D721Med (cell line): ENCODE measurements around the gene COL5A1.

Source experiments
- DNase-seq: peaks from one replicate; pipeline ENCODE4 v3.0.0; 2011; ENCODE audit warnings: low spot score; ENCODE audit not compliant: insufficient read length
- FAIRE-seq: peaks from 2 replicates; lab custom pipeline; 2011; peaks lifted over from hg19 to GRCh38; lab: Jason Lieb, UNC
- CTCF ChIP-seq: IDR thresholded peaks from 2 replicates; pipeline ENCODE4 v1.5.1; 2012; ENCODE audit warnings: mild to moderate bottlenecking, control low read depth; ENCODE audit not compliant: insufficient read depth; ENCODE audit errors: missing control alignments

Gene COL5A1

GRCh38 chr9:134602547-134603362 lies 38.8 kb upstream of the COL5A1 start:
- no peak for TF ChIP-seq CTCF
- no peak for DNase-seq

GRCh38 chr9:134604834-134605233 lies 36.8 kb upstream of the COL5A1 start:
- FAIRE-seq (no peak), DNase-seq (no peak)

More at GRCh38 chr9:134602547-134603362, 38.8 kb upstream of the COL5A1 start:
- no peak for FAIRE-seq

GRCh38 chr9:134605351-134605965 lies 36.1 kb upstream of the COL5A1 start:
- no peak for DNase-seq
- no peak for FAIRE-seq
- no peak for TF ChIP-seq CTCF

More at GRCh38 chr9:134604834-134605233, 36.8 kb upstream of the COL5A1 start:
- no peak for TF ChIP-seq CTCF

- FAIRE-seq: no peak
- no peak for TF ChIP-seq CTCF
These were observed 35.6 kb upstream of the COL5A1 start for GRCh38 chr9:134605966-134606357.

GRCh38 chr9:134606951-134607731 lies 34.5 kb upstream of the COL5A1 start:
- TF ChIP-seq CTCF: no peak
- no peak for FAIRE-seq
- no peak for DNase-seq

More at GRCh38 chr9:134605966-134606357, 35.6 kb upstream of the COL5A1 start:
- no peak for DNase-seq

- DNase-seq: no peak
- no peak for FAIRE-seq
- TF ChIP-seq CTCF: no peak
These were observed 33.6 kb upstream of the COL5A1 start for GRCh38 chr9:134607971-134608370.
